RCC 7860 (cell line): Measurements from ENCODE around the gene MYO1H.
A peak's percentile ranks its signal among the peaks of the same experiment; 100 is the strongest.
"Not testable (repeated sequence)": the region's sequence is repeated elsewhere in the genome, so short reads cannot be mapped to it uniquely, and the experiment has no call there.

Experiments
- DNase-seq: peaks from one replicate; pipeline ENCODE4 v3.0.0-alpha.2; 2015; ENCODE audit warnings: low spot score
- FAIRE-seq: peaks from 2 replicates; lab custom pipeline; 2012; peaks lifted over from hg19 to GRCh38; lab: Jason Lieb, UNC

MYO1H gene

DNA sequence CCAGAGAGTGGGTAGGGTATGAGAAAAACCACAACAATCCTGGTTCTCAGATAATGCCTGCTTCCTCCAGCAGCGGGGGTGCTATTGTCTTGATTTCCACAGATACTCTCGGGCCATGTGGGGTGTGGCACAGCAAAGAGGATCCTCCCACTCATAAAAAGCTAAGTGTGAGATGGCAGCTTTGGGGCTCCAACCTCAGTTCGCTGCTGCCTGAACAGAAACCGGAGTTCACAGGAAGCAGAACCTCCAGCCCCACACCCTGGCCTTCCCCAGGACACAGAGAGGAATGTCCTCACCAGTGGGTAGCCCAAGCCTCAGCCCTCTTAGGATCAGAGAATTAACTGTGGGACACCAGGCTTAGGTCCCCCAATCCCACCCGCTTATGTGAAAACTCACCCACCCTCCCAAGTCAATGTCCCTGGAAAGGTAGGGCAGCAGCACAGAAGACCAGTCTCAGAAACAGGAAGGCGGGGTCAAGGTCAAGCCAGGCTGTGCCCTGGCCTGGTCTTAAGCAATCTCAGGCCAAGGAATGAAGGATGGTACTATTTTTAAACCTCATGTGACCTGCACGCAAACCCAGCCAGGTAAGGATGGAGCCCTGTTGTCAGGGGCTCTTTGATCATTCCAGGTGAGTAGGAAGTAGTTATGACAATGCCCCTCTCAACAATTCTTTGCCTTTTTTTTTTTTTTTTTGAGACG lies 120.4 kb downstream of the MYO1H start:
- FAIRE-seq (no peak), DNase-seq (no peak)

DNA sequence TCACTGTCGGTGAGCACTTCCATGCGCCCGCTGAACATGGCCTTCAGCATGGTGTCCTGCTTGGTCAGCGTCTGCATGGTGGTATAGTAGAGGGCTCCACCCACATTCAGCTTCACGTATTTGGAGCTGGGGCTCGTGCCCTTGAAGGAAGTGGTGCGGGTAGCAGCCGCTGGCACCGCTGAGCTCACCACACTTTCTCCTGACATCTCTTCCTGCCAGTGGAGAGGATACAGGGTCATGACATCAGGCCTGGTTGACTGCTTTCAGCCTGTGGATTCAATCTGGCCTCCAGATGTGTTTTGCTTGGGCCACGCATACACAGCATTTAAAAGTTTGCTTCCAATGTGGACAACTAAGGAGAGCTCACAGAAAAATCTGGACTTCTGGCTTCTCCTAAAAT lies 121.8 kb downstream of the MYO1H start:
- DNase-seq (no peak), FAIRE-seq (no peak)

DNA sequence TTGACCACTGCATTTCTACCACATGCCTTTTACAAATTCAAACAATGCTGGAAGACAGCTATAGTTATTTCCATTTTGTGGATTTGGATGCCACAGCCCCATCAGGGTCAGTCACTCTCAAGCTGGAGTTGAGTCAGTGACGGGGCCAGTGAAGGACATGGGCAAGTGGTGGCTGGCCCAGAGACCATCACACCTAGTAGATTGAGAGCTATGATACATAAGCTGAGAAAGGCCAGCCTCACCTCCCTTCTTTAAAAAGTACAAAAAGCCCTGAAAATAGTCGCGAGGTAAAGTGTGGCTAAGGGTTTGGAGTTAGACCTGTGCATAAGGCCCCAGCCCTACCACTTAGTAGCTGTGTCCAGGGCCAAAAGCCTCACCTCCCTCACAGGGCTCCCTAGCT lies 125.3 kb downstream of the MYO1H start:
- DNase-seq = no peak
- FAIRE-seq = no peak

DNA sequence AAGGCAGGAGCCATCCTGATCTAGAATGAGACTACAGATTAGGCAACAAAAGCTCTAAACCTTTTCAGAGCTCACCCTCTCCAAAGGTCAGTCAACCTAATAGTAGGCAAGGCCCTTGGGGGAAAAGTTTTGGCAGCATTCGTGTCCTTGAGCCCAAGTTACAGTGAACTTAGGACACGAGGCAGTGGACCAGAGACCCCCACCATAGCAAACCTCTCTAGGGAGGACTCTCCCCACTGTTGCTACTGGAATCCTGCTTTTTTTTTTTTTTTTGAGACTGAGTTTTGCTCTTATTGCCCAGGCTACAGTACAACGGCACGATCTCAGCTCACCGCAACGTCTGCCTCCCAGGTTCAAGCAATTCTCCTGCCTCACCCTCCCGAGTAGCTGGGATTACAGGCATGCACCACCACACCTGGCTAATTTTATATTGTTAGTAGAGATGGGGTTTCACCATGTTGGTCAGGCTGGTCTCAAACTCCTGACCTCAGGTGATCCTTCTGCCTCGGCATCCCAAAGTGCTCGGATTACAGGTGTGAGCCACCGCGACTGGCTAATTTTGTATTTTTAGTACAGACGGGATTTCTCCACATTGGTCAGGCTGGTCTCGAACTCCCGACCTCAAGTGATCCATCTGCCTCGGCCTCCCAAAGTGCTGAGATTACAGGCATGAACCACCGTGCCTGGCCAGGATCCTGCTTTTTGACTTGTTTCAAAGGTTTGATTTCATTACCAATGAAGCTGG lies 126.0 kb downstream of the MYO1H start:
- FAIRE-seq, DNase-seq: not testable (repeated sequence)

DNA sequence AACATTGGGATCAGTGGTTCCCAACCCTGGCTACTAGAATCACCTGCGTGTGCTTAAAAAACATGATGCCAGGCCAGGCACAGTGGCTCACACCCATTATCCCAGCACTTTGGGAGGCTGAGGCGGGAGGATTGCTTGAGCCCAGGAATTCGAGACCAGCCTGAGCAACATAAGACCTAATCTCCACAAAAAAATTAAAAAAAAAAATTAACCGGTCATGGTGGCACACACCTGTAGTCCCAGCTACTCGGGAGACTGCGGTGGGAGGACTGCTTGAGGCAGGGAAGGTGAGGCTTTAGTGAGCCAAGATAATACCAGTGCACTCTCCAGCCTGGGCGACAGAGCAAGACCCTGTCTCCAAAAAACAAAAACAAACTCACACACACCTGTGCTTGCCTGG lies 127.4 kb downstream of the MYO1H start:
- DNase-seq (no peak), FAIRE-seq (no peak)

DNA sequence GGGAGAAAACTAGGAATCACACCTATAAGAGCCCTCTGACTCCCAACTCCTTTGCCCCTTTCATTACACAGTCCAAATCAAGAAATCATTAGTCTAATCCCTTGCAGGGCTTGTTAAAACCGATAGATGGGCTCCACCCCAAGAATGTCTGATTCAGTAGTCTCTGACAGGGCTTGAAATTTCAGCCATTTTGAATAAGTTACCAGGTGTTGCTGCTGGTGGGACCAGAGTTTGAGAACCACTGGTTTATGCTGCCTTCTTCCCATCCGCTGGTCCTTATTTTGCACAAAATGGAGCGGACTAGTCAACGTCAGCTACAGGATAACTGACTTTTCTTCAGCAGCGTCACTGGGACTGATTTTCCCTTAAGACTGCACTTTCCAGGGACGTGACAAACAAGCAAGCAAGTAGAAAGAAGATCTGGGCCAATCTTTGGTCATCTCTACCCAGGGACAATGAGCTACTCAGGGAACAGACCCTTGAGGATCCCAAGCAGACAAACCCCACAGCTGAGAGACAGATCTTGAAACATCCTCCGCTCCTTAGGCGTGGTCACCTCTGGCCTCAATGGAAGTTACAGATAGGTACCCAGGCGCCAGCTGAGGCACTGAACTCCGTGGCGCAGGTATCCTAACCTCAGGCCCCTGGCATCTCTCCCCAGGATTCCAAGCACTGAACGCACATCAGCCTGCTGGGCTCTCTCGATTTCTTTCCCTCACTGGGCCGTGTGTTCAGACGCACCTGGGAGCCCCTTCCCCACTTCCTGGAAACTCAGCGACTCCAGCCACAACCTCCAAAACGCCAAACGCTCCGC lies 128.5 kb downstream of the MYO1H start:
- DNase-seq (no peak), FAIRE-seq (no peak)

DNA sequence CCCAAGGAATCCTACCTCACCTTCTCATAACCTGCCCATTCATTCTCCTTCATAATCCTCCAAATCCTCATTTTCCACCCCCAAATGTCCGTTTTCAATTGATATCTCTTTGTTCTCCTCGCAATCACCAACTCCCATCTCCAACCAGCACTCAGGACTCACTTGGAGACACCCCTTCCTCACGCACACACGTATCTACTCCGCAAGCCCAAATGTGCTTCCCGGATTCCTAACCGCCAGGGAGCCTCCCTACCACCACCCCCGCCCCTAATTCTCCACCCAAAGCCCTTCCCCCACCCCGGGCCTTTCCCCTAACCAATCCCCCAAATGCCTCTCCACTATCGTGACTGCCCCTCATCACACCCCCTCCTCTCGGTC lies 129.1 kb downstream of the MYO1H start:
- no peak for DNase-seq
- no peak for FAIRE-seq

DNA sequence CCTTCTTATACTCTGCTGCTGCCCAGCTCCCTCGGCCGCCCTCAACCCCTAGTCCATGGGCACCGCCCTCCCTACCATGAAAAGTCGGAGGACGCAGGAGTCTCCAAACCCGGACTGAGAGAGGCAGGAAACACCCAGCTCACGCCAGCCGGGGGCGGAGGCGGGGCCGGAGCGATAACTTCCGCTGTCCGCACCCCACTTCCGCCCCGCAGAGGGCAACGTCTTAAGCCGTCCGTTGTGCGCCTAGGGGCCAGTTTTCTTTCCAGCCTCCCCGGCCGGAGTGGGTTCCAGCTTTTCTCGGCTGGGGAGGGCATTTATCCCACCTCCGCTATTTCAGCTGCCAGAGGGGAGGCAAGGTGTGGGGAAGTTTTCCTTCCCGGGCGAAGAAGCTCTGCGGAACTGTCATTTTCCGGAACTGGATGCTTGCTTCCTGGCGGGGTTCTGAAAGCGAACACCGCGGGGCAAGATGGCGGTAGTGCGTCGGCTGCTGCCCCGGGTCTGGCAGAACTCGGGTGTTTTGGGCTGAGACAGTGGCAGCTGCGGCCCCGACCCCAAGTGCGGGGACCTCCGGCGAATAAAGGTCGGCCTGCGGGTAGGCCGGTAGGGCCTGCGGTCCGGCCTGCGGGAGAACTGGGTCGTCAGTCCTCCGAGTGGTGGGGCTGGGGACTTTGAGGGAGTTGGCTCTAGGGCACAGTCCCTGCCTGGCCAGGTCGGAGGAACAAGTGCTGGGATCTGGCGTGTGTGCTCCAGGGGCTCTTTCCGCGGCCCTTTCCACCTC lies 129.7 kb downstream of the MYO1H start, which contains the start of the genes KCTD10 and UBE3B:
TSS of gene KCTD10 (minus strand) at position 116 of the 778 bp plus-strand sequence. CDS start at position 78, 38 bp downstream.
TSS of gene UBE3B (plus strand) at position 450 of the 778 bp plus-strand sequence. CDS start 5,918 bp downstream, outside the sequence.
- FAIRE-seq = no peak

DNA sequence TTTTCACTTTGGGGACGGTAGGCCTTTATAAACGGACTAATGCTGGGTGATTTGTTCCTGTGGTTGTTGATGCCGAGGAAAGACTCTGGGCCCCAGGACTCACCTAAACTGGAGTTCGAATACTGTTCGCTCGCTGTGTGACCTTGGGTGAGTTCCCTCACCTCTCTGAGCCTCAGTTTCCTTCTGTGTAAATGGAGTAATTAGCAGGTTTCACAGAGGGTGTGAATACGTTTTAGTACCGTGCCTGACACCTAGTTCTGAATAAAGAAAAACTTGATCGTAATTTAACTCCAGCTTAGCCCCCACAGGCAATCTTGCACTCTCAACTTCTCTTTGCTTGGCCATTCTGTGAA lies 130.2 kb downstream of the MYO1H start:
- FAIRE-seq (no peak), DNase-seq (no peak)

More for the DNA sequence above, 129.7 kb downstream of the MYO1H start, which contains the start of the genes KCTD10 and UBE3B:
- DNase-seq = peak; percentile 66

DNA sequence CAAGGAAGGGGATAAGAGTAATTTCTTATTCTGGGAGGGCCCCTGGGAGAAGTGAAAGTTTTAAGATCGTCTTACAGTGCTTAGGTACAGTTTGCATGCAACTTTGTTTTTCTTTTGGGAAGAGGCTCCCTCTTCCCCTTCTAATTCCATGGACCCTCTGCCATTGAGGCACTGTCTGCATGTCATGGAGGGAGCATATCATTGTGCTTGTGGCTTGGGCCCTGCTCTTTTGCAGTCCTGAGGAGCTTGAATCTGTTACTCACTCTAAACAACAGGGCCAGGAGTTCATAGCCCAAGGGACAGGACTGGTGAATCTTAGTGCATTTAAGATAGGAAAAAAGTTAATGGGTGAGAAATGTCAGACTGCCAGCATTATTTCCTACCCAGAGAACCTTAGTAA lies 132.1 kb downstream of the MYO1H start:
- no peak for DNase-seq

DNA sequence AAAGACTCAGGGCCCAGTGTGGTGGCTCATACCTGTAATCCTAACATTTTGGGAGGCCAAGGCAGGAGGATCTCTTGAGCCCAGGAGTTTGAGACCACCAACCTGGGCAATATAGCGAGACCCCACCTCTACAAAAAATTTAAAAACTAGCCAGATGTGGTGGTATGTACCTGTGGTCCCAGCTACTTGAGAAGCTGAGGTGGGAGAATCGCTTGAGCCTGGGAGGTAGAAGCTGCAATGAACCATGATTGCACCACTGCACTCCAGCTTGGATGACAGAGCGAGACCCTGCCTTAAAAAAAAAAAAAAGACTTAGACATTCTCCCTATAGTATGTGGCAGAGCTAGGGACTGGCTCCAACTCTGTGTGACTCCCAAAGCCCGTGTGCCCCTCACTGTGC lies 132.7 kb downstream of the MYO1H start:
- FAIRE-seq (no peak), DNase-seq (no peak)

More for the DNA sequence above, 132.1 kb downstream of the MYO1H start:
- no peak for FAIRE-seq

DNA sequence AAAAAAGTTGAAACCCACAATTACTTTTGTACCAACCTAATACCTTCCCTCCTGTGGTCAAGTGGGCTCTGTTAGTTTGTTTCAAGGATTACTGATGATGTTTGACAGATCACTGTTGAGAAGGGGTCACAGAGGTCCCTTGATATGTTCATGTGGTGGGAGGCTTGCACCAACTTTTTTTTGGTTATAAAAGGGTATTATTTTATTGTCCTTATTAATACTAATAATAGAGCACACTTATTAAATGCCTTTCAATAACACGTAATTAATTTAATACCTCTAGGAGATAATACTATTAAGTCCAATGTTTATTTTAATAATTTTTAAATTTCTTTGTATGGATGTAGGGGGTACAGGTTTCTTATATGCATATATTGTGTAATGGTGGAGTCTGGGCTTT lies 134.2 kb downstream of the MYO1H start:
- FAIRE-seq = no peak
- no peak for DNase-seq

DNA sequence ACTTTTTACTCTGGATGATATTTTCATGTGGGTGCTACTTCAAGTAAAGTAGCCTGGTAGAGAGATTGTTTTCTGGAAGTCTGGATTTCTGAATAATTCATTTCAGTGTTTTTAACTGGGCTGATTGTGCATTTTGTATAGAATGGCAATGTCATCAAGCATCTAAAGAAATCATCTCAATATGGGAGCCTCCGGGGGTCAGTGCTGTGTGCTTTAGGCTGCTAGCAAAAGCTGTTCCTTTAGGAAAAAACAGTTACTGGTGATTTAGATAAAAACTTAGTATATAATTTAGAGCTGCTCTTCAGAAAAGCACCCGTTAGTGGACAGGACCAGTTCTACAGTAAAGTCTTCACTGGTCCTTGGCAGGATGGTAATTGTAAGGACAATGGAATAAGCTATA lies 134.8 kb downstream of the MYO1H start:
- FAIRE-seq (no peak), DNase-seq (no peak)

DNA sequence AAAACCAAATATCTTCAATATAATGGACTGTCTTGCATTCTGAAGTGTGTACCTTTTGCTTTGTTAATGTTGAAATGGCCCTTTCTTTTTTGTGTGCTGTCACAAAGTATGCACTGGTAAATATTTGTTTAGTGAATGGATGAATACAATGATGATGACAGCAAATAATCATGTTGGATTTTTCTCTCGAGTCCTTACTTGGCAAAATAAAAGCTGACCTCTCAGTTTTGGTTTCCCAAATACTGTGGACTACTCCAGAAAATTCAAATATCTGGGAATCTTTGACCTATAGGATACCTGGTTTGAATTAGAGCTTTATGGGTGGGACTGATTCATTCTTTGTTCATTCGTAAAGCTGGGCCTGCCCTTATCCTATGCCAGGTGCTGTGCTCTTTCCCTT lies 135.2 kb downstream of the MYO1H start:
- FAIRE-seq = no peak

DNA sequence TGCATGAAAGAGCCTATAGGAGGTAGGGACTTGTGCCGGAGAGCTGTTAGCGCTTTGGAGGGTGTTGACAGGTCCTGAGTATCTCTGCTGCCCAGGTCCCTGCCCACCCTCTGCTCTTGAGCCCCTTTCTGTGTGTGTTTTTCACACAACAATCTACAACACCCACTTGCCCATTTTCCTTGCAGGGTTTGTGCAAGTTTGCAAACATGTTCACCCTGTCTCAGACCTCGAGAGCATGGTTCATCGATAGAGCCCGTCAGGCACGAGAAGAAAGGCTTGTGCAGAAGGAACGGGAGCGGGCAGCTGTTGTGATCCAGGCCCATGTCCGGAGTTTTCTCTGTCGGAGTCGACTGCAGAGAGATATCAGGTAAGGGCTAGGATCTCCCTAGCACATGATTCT lies 135.6 kb downstream of the MYO1H start:
- no peak for DNase-seq
- FAIRE-seq = no peak

More for the DNA sequence above, 135.2 kb downstream of the MYO1H start:
- DNase-seq = no peak

DNA sequence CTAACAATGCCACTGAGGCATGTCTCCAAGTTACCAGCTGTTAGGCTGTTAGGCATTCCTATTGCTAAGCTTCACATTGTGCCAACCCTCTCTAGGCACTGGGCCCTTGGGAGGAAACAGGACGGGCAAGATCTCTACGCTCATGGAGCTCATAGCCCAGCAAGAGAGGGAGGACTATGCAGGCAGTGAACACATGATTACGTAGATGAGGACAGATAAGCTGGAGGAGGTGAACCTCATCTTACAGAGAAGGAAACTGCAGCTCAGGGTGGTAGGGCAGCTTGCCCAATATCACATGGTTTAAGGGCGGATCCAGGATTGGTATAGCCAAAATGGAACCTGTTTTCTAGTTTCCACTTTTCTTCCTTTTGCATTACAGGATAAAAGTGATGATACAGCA lies 137.5 kb downstream of the MYO1H start:
- DNase-seq (no peak), FAIRE-seq (no peak)

DNA sequence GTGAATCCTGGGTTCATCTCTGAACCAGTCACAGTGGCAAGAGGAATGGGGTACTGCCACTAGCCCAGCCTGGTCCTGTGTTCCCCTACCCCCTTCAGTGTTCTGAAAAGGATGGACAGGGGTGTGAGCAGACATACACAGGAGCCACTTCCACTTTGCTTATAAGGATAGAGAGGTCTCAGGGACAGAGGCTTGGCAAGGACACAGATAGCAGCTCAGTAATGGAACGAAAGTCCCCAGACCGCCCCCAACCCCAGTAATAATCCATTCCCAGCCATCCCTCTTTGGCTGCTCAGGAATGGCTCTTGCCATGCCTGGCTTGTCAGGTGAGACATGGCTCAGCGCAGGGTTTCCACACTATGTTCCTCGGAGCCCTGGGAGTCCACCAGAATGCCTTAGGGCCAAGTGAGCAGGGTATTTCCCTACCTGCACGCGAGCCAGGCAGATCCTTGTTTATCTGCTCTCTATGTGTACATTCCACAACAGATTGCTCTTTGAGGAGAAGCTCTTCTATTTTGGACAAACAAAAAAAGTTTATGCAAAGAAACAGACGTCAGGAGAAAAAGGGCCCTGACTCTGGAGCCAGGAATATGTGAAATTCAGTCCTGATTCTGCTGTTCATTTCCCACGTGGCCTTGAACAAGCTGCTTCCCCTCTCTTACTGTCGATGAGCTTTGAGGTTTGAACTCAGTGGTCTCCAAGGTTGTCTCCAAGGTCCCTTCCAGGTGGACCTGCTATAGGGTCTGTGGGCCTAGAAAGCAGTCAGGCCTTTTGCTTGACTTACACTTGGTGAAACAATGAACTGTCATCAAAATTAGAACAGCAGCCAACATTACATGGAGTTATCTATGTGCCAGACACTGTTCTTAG lies 139.7 kb downstream of the MYO1H start:
- FAIRE-seq (no peak), DNase-seq (no peak)

DNA sequence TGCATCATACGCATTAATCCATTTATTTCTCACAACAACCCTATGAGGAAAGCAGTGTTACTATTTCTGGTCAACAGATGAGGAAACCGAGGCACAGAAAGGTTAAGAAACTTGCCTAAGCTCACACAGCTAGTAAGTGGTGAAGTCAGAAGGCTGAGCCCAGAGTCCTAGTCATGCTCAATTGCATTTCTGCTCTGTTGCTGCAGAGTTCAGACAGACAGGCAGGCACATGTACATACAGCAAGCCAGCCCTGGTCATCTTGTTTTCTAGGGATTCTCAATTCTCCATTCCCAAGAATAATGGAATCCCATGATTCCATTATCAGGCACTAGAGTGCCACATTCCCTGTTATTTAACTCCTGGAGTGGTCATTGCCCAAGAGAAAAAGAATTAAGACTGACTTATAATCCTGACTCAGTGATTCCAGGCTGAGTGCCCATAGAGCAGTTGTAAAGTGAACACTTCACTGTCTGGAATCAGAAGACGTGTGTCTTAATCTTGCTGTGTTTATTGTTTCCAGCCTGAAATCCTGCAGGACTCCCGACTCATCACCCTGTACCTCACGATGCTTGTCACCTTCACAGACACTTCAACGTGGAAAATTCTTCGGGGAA lies 140.5 kb downstream of the MYO1H start:
- FAIRE-seq (no peak), DNase-seq (no peak)
